Measurements from ENCODE around the gene CYGB.

CYGB gene

GRCh38 chr17:76549539-76549938 is 12.0 kb upstream of the CYGB start:
- TF ChIP-seq CTCF (IDR thresholded peaks at IDR 0.05; ENCODE audit: low read depth, low read length, missing control alignments) = no peak
- no peak overlapping the region for H3K4me3 ChIP-seq (replicated peaks; ENCODE audit: low read depth, low read length)
- no peak for DNase-seq (ENCODE audit: extremely low read depth, low read depth)

- DNase-seq (ENCODE audit: extremely low read depth, low read depth) = no peak
- no peak overlapping the region for H3K4me3 ChIP-seq (replicated peaks; ENCODE audit: low read depth, low read length)
- TF ChIP-seq CTCF (IDR thresholded peaks at IDR 0.05; ENCODE audit: low read depth, low read length, missing control alignments) = no peak
Observed at GRCh38 chr17:76549215-76549518, 11.7 kb upstream of the CYGB start.

- no peak overlapping the region for H3K4me3 ChIP-seq (replicated peaks; ENCODE audit: low read depth, low read length)
- TF ChIP-seq CTCF (IDR thresholded peaks at IDR 0.05; ENCODE audit: low read depth, low read length, missing control alignments) = no peak
Observed at GRCh38 chr17:76548378-76549214, 11.1 kb upstream of the CYGB start.

DNA sequence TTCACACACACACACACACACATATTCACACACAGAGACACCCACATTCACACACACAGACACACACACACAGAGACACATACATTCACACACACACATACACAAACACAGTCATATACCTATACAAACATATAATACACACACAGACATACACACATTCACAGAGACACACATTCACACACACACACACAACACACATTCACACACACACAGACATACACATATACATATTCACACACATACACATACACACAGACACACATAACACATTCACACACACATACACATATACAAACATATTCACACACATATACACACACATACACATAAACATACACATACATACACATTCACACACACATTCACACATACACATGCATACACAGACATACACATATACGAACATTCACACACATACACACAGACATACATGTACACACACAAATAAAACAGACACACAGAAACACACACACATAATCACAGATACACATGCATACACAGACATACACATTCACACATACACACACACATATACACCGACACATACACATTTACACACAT is 10.2 kb upstream of the CYGB start:
- no peak overlapping the region for H3K4me3 ChIP-seq (replicated peaks; ENCODE audit: low read depth, low read length)
- TF ChIP-seq CTCF (IDR thresholded peaks at IDR 0.05; ENCODE audit: low read depth, low read length, missing control alignments) = no peak
- DNase-seq (ENCODE audit: extremely low read depth, low read depth) = no peak

More at GRCh38 chr17:76548378-76549214, 11.1 kb upstream of the CYGB start:
- DNase-seq (ENCODE audit: extremely low read depth, low read depth) = no peak

GRCh38 chr17:76547183-76547641 is 9.7 kb upstream of the CYGB start:
- TF ChIP-seq CTCF (IDR thresholded peaks at IDR 0.05; ENCODE audit: low read depth, low read length, missing control alignments) = peak; percentile 76
- DNase-seq (ENCODE audit: extremely low read depth, low read depth) = no peak
- no peak overlapping the region for H3K4me3 ChIP-seq (replicated peaks; ENCODE audit: low read depth, low read length)

- TF ChIP-seq CTCF (IDR thresholded peaks at IDR 0.05; ENCODE audit: low read depth, low read length, missing control alignments) = no peak
- DNase-seq (ENCODE audit: extremely low read depth, low read depth) = no peak
- no peak overlapping the region for H3K4me3 ChIP-seq (replicated peaks; ENCODE audit: low read depth, low read length)
Observed at GRCh38 chr17:76546556-76547182, 9.2 kb upstream of the CYGB start.

All from HFF-Myc (cell line).